H9 (cell line): Measurements from ENCODE around the gene CCDC192. TPM values are rescaled to one million over a fixed set of nuclear protein-coding genes. Genes with fewer than 3 reads are reported as not detected.

ENCODE experiments used
- DNase-seq: peaks from one replicate; pipeline ENCODE4 v3.0.0-alpha.2; 2017
- H2AFZ ChIP-seq: one replicate; pipeline ENCODE4 v1.6.1; 2013; ENCODE audit warnings: mild to moderate bottlenecking, low read length, control low read depth, moderate library complexity
- H2AK5ac ChIP-seq: 2 replicates; pipeline ENCODE4 v1.6.1; 2013; ENCODE audit warnings: low read length, control low read depth, mixed read lengths; ENCODE audit not compliant: insufficient read length
- H2BK120ac ChIP-seq: one replicate; pipeline ENCODE4 v1.6.1; 2013; ENCODE audit warnings: low read depth, mild to moderate bottlenecking, low read length, control low read depth, inconsistent platforms; ENCODE audit not compliant: poor library complexity, severe bottlenecking
- H2BK12ac ChIP-seq: 2 replicates; pipeline ENCODE4 v1.6.1; 2013; ENCODE audit warnings: low read length, control low read depth, mixed read lengths, low read depth; ENCODE audit not compliant: insufficient read length
- H2BK15ac ChIP-seq: 2 replicates; pipeline ENCODE4 v1.6.1; 2013; ENCODE audit warnings: low read depth, low read length, control low read depth
- H2BK20ac ChIP-seq: one replicate; pipeline ENCODE4 v1.6.1; 2013; ENCODE audit warnings: low read depth, mild to moderate bottlenecking, low read length, control low read depth, inconsistent platforms; ENCODE audit not compliant: poor library complexity, severe bottlenecking
- H2BK5ac ChIP-seq: 2 replicates; pipeline ENCODE4 v1.6.1; 2013; ENCODE audit warnings: low read length, control low read depth, mixed read lengths; ENCODE audit not compliant: insufficient read length
- H3K14ac ChIP-seq: 2 replicates; pipeline ENCODE4 v1.6.1; 2013; ENCODE audit warnings: low read length, control low read depth; ENCODE audit not compliant: insufficient read depth
- H3K18ac ChIP-seq: 2 replicates; pipeline ENCODE4 v1.6.1; 2013; ENCODE audit warnings: low read depth, mild to moderate bottlenecking, mixed read lengths, low read length, control low read depth; ENCODE audit not compliant: insufficient read length
- H3K23ac ChIP-seq: 2 replicates; pipeline ENCODE4 v1.6.1; 2013; ENCODE audit warnings: low read length, control low read depth, mixed read lengths, low read depth; ENCODE audit not compliant: insufficient read length
- H3K23me2 ChIP-seq: 2 replicates; pipeline ENCODE4 v1.6.1; 2013; ENCODE audit warnings: low read depth, mild to moderate bottlenecking, mixed read lengths, low read length, control low read depth; ENCODE audit not compliant: insufficient read length, poor library complexity, severe bottlenecking
- H3K27ac ChIP-seq: 2 replicates; pipeline ENCODE4 v1.5.1; 2013; ENCODE audit warnings: low read length, control low read depth, mixed read lengths, low read depth; ENCODE audit not compliant: insufficient read length
- H3K27me3 ChIP-seq: 2 replicates; pipeline ENCODE4 v1.6.1; 2013; ENCODE audit warnings: low read length, control low read depth, inconsistent platforms; ENCODE audit not compliant: insufficient read depth
- H3K4ac ChIP-seq: 2 replicates; pipeline ENCODE4 v1.6.1; 2013; ENCODE audit warnings: low read depth, mild to moderate bottlenecking, control low read depth, inconsistent platforms, low read length, moderate library complexity
- H3K4me1 ChIP-seq: 2 replicates; pipeline ENCODE4 v1.6.1; 2013; ENCODE audit warnings: low read length, control low read depth, inconsistent platforms; ENCODE audit not compliant: insufficient read depth
- H3K4me2 ChIP-seq: 2 replicates; pipeline ENCODE4 v1.6.1; 2013; ENCODE audit warnings: low read length, control low read depth, mixed read lengths; ENCODE audit not compliant: insufficient read length, insufficient read depth
- H3K56ac ChIP-seq: 2 replicates; pipeline ENCODE4 v1.6.1; 2013; ENCODE audit warnings: low read depth, mild to moderate bottlenecking, mixed read lengths, low read length, control low read depth; ENCODE audit not compliant: insufficient read length
- H3K79me1 ChIP-seq: 2 replicates; pipeline ENCODE4 v1.6.1; 2013; ENCODE audit warnings: low read depth, mild to moderate bottlenecking, moderate library complexity, low read length, control low read depth, inconsistent platforms; ENCODE audit not compliant: insufficient read depth, poor library complexity, severe bottlenecking
- H3K79me2 ChIP-seq: 2 replicates; pipeline ENCODE4 v1.6.1; 2013; ENCODE audit warnings: low read length, control low read depth, inconsistent platforms; ENCODE audit not compliant: insufficient read depth
- H3K9ac ChIP-seq: 2 replicates; pipeline ENCODE4 v1.6.1; 2013; ENCODE audit warnings: low read length, control low read depth, mixed read lengths; ENCODE audit not compliant: insufficient read length; ENCODE audit errors: extremely low read depth
- H3K9me3 ChIP-seq: one replicate; pipeline ENCODE4 v1.6.1; 2013; ENCODE audit warnings: low read depth, low read length, inconsistent platforms; ENCODE audit not compliant: control insufficient read depth
- H3T11ph ChIP-seq: one replicate; pipeline ENCODE4 v1.6.1; 2013; ENCODE audit warnings: mild to moderate bottlenecking, low read length, control low read depth, inconsistent platforms
- H4K20me1 ChIP-seq: one replicate; pipeline ENCODE4 v1.6.1; 2013; ENCODE audit not compliant: control insufficient read depth, insufficient read length, insufficient read depth
- H4K5ac ChIP-seq: 2 replicates; pipeline ENCODE4 v1.6.1; 2013; ENCODE audit warnings: low read depth, mild to moderate bottlenecking, mixed read lengths, low read length, control low read depth; ENCODE audit not compliant: insufficient read length
- H4K8ac ChIP-seq: replicated peaks from 2 replicates; pipeline ENCODE4 v1.6.1; 2013; ENCODE audit warnings: low read length, control low read depth, mixed read lengths, low read depth; ENCODE audit not compliant: insufficient read length
- H4K91ac ChIP-seq: 2 replicates; pipeline ENCODE4 v1.6.1; 2013; ENCODE audit warnings: low read depth, mild to moderate bottlenecking, moderate library complexity, mixed read lengths, low read length, control low read depth; ENCODE audit not compliant: insufficient read length
- H3K27ac Mint-ChIP-seq, 3 experiments: 2 replicates in 2 of 3; 3 replicates in 1 of 3; pipeline ENCODE4 v1.8.0; 2020 to 2021; ENCODE audit warnings: mixed read lengths in 3 of 3, mild to moderate bottlenecking in 1 of 3, moderate library complexity in 1 of 3
- H3K27me3 Mint-ChIP-seq: 2 replicates; pipeline ENCODE4 v1.8.0; 2021; ENCODE audit warnings: low read depth, mild to moderate bottlenecking, moderate library complexity, mixed read lengths
- H3K36me3 Mint-ChIP-seq, 3 experiments: 2 replicates in 2 of 3; 3 replicates in 1 of 3; pipeline ENCODE4 v1.8.0; 2020 to 2021; ENCODE audit warnings: low read depth in 3 of 3, mixed read lengths in 3 of 3; ENCODE audit not compliant: insufficient read depth in 1 of 3
- H3K4me1 Mint-ChIP-seq, 2 experiments: 2 replicates each; pipeline ENCODE4 v1.8.0; 2020; ENCODE audit warnings: mixed read lengths in 2 of 2
- H3K4me3 Mint-ChIP-seq, 2 experiments: 2 replicates in 1 of 2; 3 replicates in 1 of 2; pipeline ENCODE4 v1.8.0; 2020 to 2021; ENCODE audit warnings: mild to moderate bottlenecking in 2 of 2, mixed read lengths in 2 of 2, moderate library complexity in 1 of 2
- H3K9me3 Mint-ChIP-seq, 2 experiments: 2 replicates in 1 of 2; 3 replicates in 1 of 2; pipeline ENCODE4 v1.8.0; 2020; ENCODE audit warnings: mild to moderate bottlenecking in 2 of 2, mixed read lengths in 2 of 2, moderate library complexity in 1 of 2
- CTCF ChIP-seq: fragments of 200-600 bp; sonication (generic); conservative IDR thresholded peaks from 3 replicates; pipeline ENCODE4 v1.8.0; 2021; ENCODE audit warnings: antibody characterized with exemption, mild to moderate bottlenecking
- WGBS: extraction: QIAGEN DNeasy Blood & Tissue Kit; methylation state at CpG from one replicate; pipeline ENCODE4 v1.1.7; 2013; ENCODE audit warnings: missing lambda C conversion rate, low lambda C conversion rate, mixed read lengths; ENCODE audit not compliant: insufficient read length; ENCODE audit errors: extremely low coverage; 5-methylcytosine and 5-hydroxymethylcytosine counted together
- total RNA-seq: library from RNA; stranded (reverse); gene quantifications from 2 replicates; pipeline ENCODE4 v1.2.1, GENCODE V29; 2021

The CCDC192 gene
- total RNA-seq, 1 experiment from 2014 or later, result not detected

GRCh38 chr5:127851964-127852363 is 148.8 kb downstream of the CCDC192 start:
- H3K27me3 Mint-ChIP-seq, result no peaks in the 10 kb centered on the region
- Histone ChIP-seq H3K27ac (no peak overlapping the region), H3K18ac (no peak overlapping the region), H2BK15ac (no peak overlapping the region), H2BK120ac (no peak overlapping the region), H3K4me1 (no peaks in the 10 kb centered on the region), H2BK12ac (no peak overlapping the region), H4K91ac (no peak overlapping the region), H3K27me3 (no peaks in the 10 kb centered on the region), H4K8ac (no peak overlapping the region), H2AFZ (no peak overlapping the region), H3K79me2 (no peaks in the 10 kb centered on the region), H3K23ac (no peak overlapping the region), H4K20me1 (no peaks in the 10 kb centered on the region), H3K79me1 (no peaks in the 10 kb centered on the region), H2AK5ac (no peak overlapping the region), H3K14ac (no peak overlapping the region), H2BK5ac (no peak overlapping the region), H3K4ac (no peak overlapping the region), H3K4me2 (no peak overlapping the region), H3T11ph (no peak overlapping the region), H4K5ac (no peak overlapping the region), H3K9ac (no peak overlapping the region), H3K23me2 (no peaks in the 10 kb centered on the region), H2BK20ac (no peak overlapping the region), H3K9me3 (no peaks in the 10 kb centered on the region), H3K56ac (no peak overlapping the region)
- WGBS, result no CpG with 5 or more reads among the region's 4 CpGs
- H3K36me3 Mint-ChIP-seq, result peaks cover 0 to 1% (median 0%) of the 10 kb centered on the region in 3 experiments; a peak in 1 of 7 replicates
- no peak for TF ChIP-seq CTCF
- no peak overlapping the region for H3K27ac Mint-ChIP-seq
- no peaks in the 10 kb centered on the region for H3K4me1 Mint-ChIP-seq
- DNase-seq, result no peak
- no peak overlapping the region for H3K4me3 Mint-ChIP-seq
- peaks cover 0 to 2% of the 10 kb centered on the region in 2 experiments; a peak in 3 of 5 replicates for H3K9me3 Mint-ChIP-seq
